ENCODE data around the gene YIF1B. TPM values are rescaled to one million over a fixed set of nuclear protein-coding genes. Genes with fewer than 3 reads are reported as not detected.

Gene YIF1B
- total RNA-seq, 3 donors from 2014 or later = 20.5 to 28.8 (median 27.7) TPM

GRCh38 chr19:38288123-38288855 is 27.5 kb downstream of the YIF1B start:
- H3K27ac ChIP-seq = peak overlapping the region; percentile 79 to 93
- no peaks in the 10 kb centered on the region for H3K27me3 ChIP-seq
- no peak for DNase-seq (ENCODE audit: low spot score in 2 of 2)
- TF ChIP-seq POLR2A (IDR thresholded peaks at IDR 0.05) (no peak), POLR2AphosphoS5 (IDR thresholded peaks at IDR 0.05) (no peak)
- TF ChIP-seq, protein P1, sequence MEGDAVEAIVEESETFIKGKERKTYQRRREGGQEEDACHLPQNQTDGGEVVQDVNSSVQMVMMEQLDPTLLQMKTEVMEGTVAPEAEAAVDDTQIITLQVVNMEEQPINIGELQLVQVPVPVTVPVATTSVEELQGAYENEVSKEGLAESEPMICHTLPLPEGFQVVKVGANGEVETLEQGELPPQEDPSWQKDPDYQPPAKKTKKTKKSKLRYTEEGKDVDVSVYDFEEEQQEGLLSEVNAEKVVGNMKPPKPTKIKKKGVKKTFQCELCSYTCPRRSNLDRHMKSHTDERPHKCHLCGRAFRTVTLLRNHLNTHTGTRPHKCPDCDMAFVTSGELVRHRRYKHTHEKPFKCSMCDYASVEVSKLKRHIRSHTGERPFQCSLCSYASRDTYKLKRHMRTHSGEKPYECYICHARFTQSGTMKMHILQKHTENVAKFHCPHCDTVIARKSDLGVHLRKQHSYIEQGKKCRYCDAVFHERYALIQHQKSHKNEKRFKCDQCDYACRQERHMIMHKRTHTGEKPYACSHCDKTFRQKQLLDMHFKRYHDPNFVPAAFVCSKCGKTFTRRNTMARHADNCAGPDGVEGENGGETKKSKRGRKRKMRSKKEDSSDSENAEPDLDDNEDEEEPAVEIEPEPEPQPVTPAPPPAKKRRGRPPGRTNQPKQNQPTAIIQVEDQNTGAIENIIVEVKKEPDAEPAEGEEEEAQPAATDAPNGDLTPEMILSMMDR (IDR thresholded peaks at IDR 0.05) = no peak
- no peaks in the 10 kb centered on the region for H3K36me3 ChIP-seq
- no peak overlapping the region for H3K4me3 ChIP-seq
- H3K9me3 ChIP-seq = no peaks in the 10 kb centered on the region
- intact Hi-C loops (cut with DNase I; ENCODE audit: low total_unique reads) = no loop called here
- H3K4me1 ChIP-seq = peaks cover 0 to 16% of the 10 kb centered on the region in 2 donors

- Histone ChIP-seq H3K36me3 (no peaks in the 10 kb centered on the region), H3K4me1 (peaks cover 0 to 16% of the 10 kb centered on the region in 2 donors), H3K9me3 (no peaks in the 10 kb centered on the region), H3K4me3 (no peak overlapping the region), H3K27ac (peak overlapping the region in 1 of 2 donors; percentile 93), H3K27me3 (no peaks in the 10 kb centered on the region)
- intact Hi-C loops (cut with DNase I; ENCODE audit: low total_unique reads) = no loop called here
- no peak for TF ChIP-seq POLR2AphosphoS5 (IDR thresholded peaks at IDR 0.05)
- no peak for DNase-seq (ENCODE audit: low spot score in 2 of 2)
These were observed 28.1 kb downstream of the YIF1B start for GRCh38 chr19:38287604-38288003.

DNA sequence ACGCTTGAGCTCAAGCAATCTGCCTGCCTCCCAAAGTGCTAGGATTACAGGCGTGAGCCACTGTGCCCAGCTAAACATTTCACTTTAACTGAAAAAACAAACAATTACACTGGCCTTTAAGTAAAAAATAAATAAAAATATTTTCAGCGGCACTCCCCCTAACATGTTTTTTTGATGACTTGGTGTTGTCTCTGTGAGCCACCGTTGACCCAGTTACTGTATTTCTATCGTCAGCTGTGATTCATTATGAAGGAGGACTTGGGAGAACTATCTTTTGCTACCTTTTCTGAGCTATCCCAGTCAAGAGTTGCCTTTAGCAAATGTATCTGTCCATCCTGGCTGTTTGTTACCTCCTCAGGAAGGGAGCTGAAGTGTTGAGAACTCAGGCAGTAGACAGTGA is 30.2 kb downstream of the YIF1B start:
- Histone ChIP-seq H3K9me3 (no peaks in the 10 kb centered on the region), H3K27ac (peak overlapping the region; percentile 17 to 38), H3K4me1 (peaks cover 0 to 9% of the 10 kb centered on the region in 2 donors), H3K4me3 (no peak overlapping the region), H3K36me3 (no peaks in the 10 kb centered on the region), H3K27me3 (no peaks in the 10 kb centered on the region)
- DNase-seq (ENCODE audit: low spot score in 2 of 2) = no peak
- intact Hi-C loops (cut with DNase I; ENCODE audit: low total_unique reads) = no loop called here
- TF ChIP-seq, protein P1 (IDR thresholded peaks at IDR 0.05) = no peak
- TF ChIP-seq POLR2AphosphoS5 (IDR thresholded peaks at IDR 0.05) (no peak), POLR2A (IDR thresholded peaks at IDR 0.05) (no peak)

DNA sequence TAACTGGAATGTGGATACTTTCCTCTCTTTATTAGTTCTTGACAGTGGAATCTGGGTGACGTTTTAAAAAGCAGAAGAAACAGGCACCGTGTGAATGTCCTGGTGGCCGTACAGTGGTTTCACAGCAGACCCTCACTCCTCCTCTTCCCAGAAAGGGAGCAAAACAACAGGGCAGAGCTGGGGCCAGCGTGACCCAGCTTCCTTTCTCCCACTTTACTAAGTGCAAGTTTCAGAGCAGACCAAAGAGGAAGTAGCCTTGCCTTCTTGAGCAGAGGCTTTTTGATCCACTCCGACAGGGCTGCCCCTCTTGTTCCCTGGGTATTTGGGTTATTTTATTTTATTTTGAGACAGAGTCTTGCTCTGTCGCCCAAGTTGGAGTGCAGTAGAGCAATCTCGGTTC is 31.3 kb downstream of the YIF1B start:
- H3K36me3 ChIP-seq = no peaks in the 10 kb centered on the region
- TF ChIP-seq POLR2A (IDR thresholded peaks at IDR 0.05) = no peak
- TF ChIP-seq POLR2AphosphoS5 (IDR thresholded peaks at IDR 0.05) = no peak
- TF ChIP-seq, protein P1 (IDR thresholded peaks at IDR 0.05) = no peak
- H3K27me3 ChIP-seq = no peaks in the 10 kb centered on the region
- intact Hi-C loops (cut with DNase I; ENCODE audit: low total_unique reads) = no loop called here
- H3K4me3 ChIP-seq = no peak overlapping the region
- no peaks in the 10 kb centered on the region for H3K4me1 ChIP-seq
- H3K27ac ChIP-seq = peak overlapping the region in 1 of 2 donors; percentile 29
- H3K9me3 ChIP-seq = no peaks in the 10 kb centered on the region
- no peak for DNase-seq (ENCODE audit: low spot score in 2 of 2)

GRCh38 chr19:38283271-38283670 is 32.5 kb downstream of the YIF1B start:
- TF ChIP-seq POLR2AphosphoS5 (IDR thresholded peaks at IDR 0.05) (no peak), POLR2A (IDR thresholded peaks at IDR 0.05) (no peak)
- TF ChIP-seq, protein P1 (IDR thresholded peaks at IDR 0.05) = no peak

More at GRCh38 chr19:38283271-38283670, 32.5 kb downstream of the YIF1B start:
- no peaks in the 10 kb centered on the region for H3K27me3 ChIP-seq
- H3K4me1 ChIP-seq = peaks cover 0 to 7% of the 10 kb centered on the region in 2 donors
- peak overlapping the region in 1 of 2 donors; percentile 52 for H3K27ac ChIP-seq
- intact Hi-C loops (cut with DNase I; ENCODE audit: low total_unique reads) = no loop called here
- H3K9me3 ChIP-seq = no peaks in the 10 kb centered on the region
- no peak for DNase-seq (ENCODE audit: low spot score in 2 of 2)
- H3K4me3 ChIP-seq = no peak overlapping the region
- no peaks in the 10 kb centered on the region for H3K36me3 ChIP-seq
